Activated T-cell treated with anti-CD3 and anti-CD28 coated beads for 24 hours (primary cell): ENCODE results near the gene HSFX1.
A peak's percentile ranks its signal among the peaks of the same experiment; 100 is the strongest.

Source experiments
- DNase-seq: peaks from one replicate; pipeline ENCODE4 v3.0.0-alpha.2; 2020; ENCODE audit warnings: low read depth

The HSFX1 gene

DNA sequence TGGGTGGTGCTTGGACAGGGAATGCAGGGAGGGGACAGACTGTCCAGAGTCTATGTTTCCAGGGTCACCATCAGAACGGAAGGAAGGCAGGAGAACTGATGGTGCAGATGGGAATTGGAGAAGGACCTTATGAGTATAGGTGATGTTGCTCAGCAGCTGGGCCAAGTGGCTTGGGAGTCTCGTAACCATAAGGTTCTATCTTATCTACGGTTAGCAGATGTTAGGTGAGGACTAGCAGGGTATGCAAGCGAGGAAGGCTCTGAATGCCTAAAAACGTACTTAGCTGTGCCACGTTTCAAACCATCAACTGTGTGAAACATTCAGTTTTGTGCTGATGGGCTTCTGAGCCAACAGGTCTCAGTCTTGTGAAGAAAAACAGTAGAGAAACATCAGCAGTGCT is 30.2 kb downstream of the HSFX1 start:
- DNase-seq: no peak

- DNase-seq: no peak
Observed at GRCh38 chrX:149807747-149808458, 34.0 kb downstream of the HSFX1 start.

DNA sequence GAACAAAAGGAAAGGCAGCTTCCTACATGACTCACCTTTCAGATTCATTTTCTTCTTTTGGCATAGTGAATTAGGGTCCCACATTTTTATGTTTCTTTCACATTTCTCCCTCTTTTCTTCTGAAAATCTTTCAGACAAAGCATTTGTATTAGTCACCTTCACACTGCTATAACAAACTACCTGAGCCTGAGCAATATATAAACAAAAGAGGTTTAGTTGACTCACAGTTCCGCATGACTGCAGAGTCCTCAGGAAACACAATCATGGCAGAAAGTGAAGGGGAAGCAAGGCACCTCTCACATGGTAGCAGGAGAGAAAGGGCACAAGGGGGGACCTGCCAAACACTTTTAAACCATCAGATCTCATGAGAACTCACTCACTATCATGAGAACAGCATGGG is 44.8 kb downstream of the HSFX1 start:
- DNase-seq: no peak

GRCh38 chrX:149819371-149819770 is 45.5 kb downstream of the HSFX1 start:
- DNase-seq: no peak

GRCh38 chrX:149825424-149825823 is 51.6 kb downstream of the HSFX1 start:
- DNase-seq: peak; percentile 26
